Neuron (in vitro differentiated cells): ENCODE data around the gene CRTAP.

ENCODE experiments used
- H2AFZ ChIP-seq: one replicate; pipeline ENCODE4 v1.6.1; 2013; ENCODE audit warnings: low read depth, mild to moderate bottlenecking, inconsistent platforms, low read length, moderate library complexity
- H3K27me3 ChIP-seq: one replicate; pipeline ENCODE4 v1.6.1; 2013; ENCODE audit warnings: low read length; ENCODE audit not compliant: insufficient read depth
- H3K36me3 ChIP-seq: one replicate; pipeline ENCODE4 v1.6.1; 2013; ENCODE audit warnings: low read length; ENCODE audit not compliant: insufficient read depth
- H3K4me1 ChIP-seq: one replicate; pipeline ENCODE4 v1.6.1; 2013; ENCODE audit warnings: low read length; ENCODE audit not compliant: insufficient read depth
- H3K4me3 ChIP-seq: 2 replicates; pipeline ENCODE4 v1.5.1; 2013; ENCODE audit warnings: mild to moderate bottlenecking, low read length, moderate library complexity
- H3K9me3 ChIP-seq: one replicate; pipeline ENCODE4 v1.6.1; 2013; ENCODE audit warnings: low read length

Gene CRTAP

GRCh38 chr3:33088691-33089090 lies 25.1 kb upstream of the CRTAP start:
- H3K4me3 ChIP-seq = no peak overlapping the region
- peaks cover 6% of the 10 kb centered on the region for H3K4me1 ChIP-seq
- H3K36me3 ChIP-seq = peaks cover 23% of the 10 kb centered on the region
- H3K27me3 ChIP-seq = no peaks in the 10 kb centered on the region
- peaks cover 13% of the 10 kb centered on the region for H3K9me3 ChIP-seq
- H2AFZ ChIP-seq = no peak overlapping the region

DNA sequence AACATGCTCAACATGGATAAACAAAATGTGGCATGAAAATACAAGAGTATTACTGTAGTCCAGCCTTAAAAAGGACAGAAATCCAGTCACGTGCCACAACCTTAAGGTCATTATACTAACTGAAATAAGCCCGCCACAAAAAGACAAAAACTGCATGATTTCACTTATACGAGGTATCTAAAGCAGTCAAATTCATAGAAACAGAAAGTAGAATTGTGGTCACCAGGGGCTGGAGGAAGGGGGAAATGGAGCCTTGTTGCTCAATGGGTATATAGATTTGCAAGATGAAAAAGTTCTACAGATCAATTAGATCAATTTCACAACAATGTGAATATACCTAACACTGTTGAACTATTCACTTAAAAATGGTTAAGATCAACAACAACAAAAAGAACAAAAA lies 24.3 kb upstream of the CRTAP start:
- Histone ChIP-seq H2AFZ (no peak overlapping the region), H3K27me3 (no peaks in the 10 kb centered on the region), H3K4me3 (no peak overlapping the region), H3K9me3 (peaks cover 13% of the 10 kb centered on the region), H3K4me1 (peaks cover 6% of the 10 kb centered on the region), H3K36me3 (peaks cover 25% of the 10 kb centered on the region)

GRCh38 chr3:33091746-33092145 lies 22.1 kb upstream of the CRTAP start:
- no peak overlapping the region for H2AFZ ChIP-seq
- H3K36me3 ChIP-seq = peaks cover 25% of the 10 kb centered on the region
- peaks cover 6% of the 10 kb centered on the region for H3K4me1 ChIP-seq
- peaks cover 13% of the 10 kb centered on the region for H3K9me3 ChIP-seq
- H3K4me3 ChIP-seq = no peak overlapping the region
- H3K27me3 ChIP-seq = no peaks in the 10 kb centered on the region

GRCh38 chr3:33092496-33093254 lies 21.1 kb upstream of the CRTAP start:
- no peaks in the 10 kb centered on the region for H3K27me3 ChIP-seq
- H3K9me3 ChIP-seq = peaks cover 13% of the 10 kb centered on the region
- H3K36me3 ChIP-seq = peaks cover 25% of the 10 kb centered on the region
- peaks cover 6% of the 10 kb centered on the region for H3K4me1 ChIP-seq
- no peak overlapping the region for H2AFZ ChIP-seq
- H3K4me3 ChIP-seq = no peak overlapping the region

DNA sequence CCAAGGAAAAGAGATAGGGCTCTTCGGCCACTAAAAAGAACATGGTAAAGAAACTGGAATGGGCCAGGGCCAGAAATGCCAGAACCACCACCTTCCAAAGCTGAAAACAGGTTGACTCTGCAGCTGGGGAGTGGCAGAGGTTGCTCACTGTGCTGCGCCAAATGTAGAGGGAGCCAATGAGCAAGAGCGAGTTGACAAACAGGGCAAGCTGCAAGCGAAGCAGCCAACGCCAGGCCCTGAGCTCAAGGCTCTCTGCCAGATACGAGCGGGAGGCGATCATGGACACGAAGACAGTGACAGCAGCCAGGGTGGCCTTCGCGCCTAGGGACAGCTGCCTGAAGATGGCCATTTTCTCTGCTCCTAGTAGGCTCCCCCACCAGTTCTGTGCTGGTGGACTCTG lies 20.0 kb upstream of the CRTAP start:
- Histone ChIP-seq H3K27me3 (no peaks in the 10 kb centered on the region), H3K36me3 (peaks cover 25% of the 10 kb centered on the region), H3K4me3 (no peak overlapping the region), H3K9me3 (peaks cover 13% of the 10 kb centered on the region), H2AFZ (no peak overlapping the region), H3K4me1 (peaks cover 6% of the 10 kb centered on the region)

DNA sequence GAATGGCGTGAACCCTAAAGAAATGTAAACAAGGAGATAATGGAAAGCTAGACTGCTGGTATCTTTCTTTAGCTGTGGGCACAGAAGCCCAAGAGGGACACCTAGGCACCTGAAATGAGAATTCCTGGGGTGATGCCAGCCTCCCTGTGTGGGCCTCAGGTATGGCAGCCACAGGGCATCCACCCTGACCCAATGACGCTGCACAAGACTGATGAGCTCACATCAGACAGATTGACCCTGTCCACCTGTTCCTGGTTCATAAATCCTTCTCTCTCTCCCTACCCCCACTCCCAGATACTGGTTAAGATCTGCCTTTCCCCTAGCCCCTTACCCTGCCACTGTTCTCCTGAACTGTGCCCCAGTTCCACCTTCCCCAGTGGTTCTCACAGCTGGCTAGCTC lies 18.4 kb upstream of the CRTAP start:
- Histone ChIP-seq H3K9me3 (peaks cover 11% of the 10 kb centered on the region), H3K27me3 (no peaks in the 10 kb centered on the region), H3K4me3 (peak overlapping the region; percentile 94), H2AFZ (no peak overlapping the region), H3K36me3 (peaks cover 23% of the 10 kb centered on the region), H3K4me1 (peaks cover 6% of the 10 kb centered on the region)

GRCh38 chr3:33096093-33096868 lies 17.5 kb upstream of the CRTAP start:
- Histone ChIP-seq H3K4me3 (peak overlapping the region; percentile 94), H3K27me3 (no peaks in the 10 kb centered on the region), H3K4me1 (peaks cover 6% of the 10 kb centered on the region), H2AFZ (peak overlapping the region; percentile 81), H3K9me3 (peaks cover 10% of the 10 kb centered on the region), H3K36me3 (peaks cover 21% of the 10 kb centered on the region)

DNA sequence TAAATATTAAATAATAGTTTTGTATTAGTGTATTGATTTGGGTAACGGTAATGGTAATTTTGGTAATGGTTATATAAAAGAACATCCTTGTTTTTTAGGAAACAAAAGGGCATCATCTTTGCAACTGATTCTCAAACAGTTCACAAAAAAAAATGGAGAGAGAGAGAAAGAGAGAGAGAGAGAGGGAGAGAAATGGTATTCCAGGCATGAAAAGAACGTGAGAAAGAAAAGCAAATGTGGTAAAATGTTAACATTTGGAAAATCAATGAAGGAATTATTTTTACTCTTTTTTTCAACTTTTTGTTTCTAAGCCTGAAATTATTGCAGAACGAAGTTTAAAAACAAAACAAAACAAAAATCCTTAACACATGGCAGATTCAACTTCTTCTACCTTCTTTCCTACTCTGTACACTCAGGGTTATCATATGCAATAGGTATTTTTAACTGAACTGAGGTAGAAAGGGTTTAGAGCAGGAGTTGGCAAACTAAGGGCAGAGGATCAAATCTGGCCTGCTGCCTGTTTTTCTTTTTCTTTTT lies 14.6 kb upstream of the CRTAP start:
- Histone ChIP-seq H2AFZ (no peak overlapping the region), H3K36me3 (no peaks in the 10 kb centered on the region), H3K4me1 (peaks cover 6% of the 10 kb centered on the region), H3K9me3 (no peaks in the 10 kb centered on the region), H3K4me3 (no peak overlapping the region), H3K27me3 (no peaks in the 10 kb centered on the region)

- Histone ChIP-seq H3K27me3 (no peaks in the 10 kb centered on the region), H2AFZ (no peak overlapping the region), H3K9me3 (no peaks in the 10 kb centered on the region), H3K4me1 (peaks cover 6% of the 10 kb centered on the region), H3K36me3 (no peaks in the 10 kb centered on the region), H3K4me3 (no peak overlapping the region)
Observed at GRCh38 chr3:33099701-33100100, 14.1 kb upstream of the CRTAP start.

GRCh38 chr3:33100229-33100628 lies 13.6 kb upstream of the CRTAP start:
- no peak overlapping the region for H2AFZ ChIP-seq
- no peaks in the 10 kb centered on the region for H3K27me3 ChIP-seq
- no peaks in the 10 kb centered on the region for H3K36me3 ChIP-seq
- H3K4me3 ChIP-seq = no peak overlapping the region
- H3K4me1 ChIP-seq = peaks cover 6% of the 10 kb centered on the region
- no peaks in the 10 kb centered on the region for H3K9me3 ChIP-seq

- no peaks in the 10 kb centered on the region for H3K4me1 ChIP-seq
- no peaks in the 10 kb centered on the region for H3K27me3 ChIP-seq
- no peak overlapping the region for H2AFZ ChIP-seq
- H3K9me3 ChIP-seq = no peaks in the 10 kb centered on the region
- no peak overlapping the region for H3K4me3 ChIP-seq
- H3K36me3 ChIP-seq = no peaks in the 10 kb centered on the region
Observed at GRCh38 chr3:33103034-33103433, 10.8 kb upstream of the CRTAP start.

DNA sequence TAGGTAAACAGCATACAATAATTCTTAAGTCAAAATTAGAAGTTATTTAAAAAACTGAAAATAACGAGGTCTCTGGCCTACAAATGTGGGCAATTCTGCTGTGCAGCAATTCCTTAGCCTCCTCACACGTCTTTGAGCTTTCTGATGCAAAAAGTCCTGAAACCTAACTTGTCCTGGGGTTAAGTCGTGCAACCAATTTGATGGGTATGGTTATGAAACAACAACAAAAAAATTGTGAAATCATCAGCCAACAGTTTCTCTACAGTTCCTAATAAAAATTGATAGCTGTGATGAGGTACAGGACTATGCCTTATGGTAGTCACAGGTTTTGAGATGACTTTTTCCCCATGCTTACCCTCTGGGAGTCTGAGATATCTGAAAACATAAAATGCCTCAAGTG lies 10.3 kb upstream of the CRTAP start:
- H2AFZ ChIP-seq = no peak overlapping the region
- no peaks in the 10 kb centered on the region for H3K4me1 ChIP-seq
- H3K36me3 ChIP-seq = no peaks in the 10 kb centered on the region
- no peaks in the 10 kb centered on the region for H3K9me3 ChIP-seq
- no peak overlapping the region for H3K4me3 ChIP-seq
- no peaks in the 10 kb centered on the region for H3K27me3 ChIP-seq

- Histone ChIP-seq H3K27me3 (no peaks in the 10 kb centered on the region), H3K36me3 (no peaks in the 10 kb centered on the region), H2AFZ (no peak overlapping the region), H3K4me3 (no peak overlapping the region), H3K4me1 (no peaks in the 10 kb centered on the region), H3K9me3 (no peaks in the 10 kb centered on the region)
Observed at GRCh38 chr3:33104803-33105202, 9.0 kb upstream of the CRTAP start.
